Stimulated activated naive B cell treated with anti-CD40 and anti-IgM and Interleukin-4, amounts not matched to agents 10 μg/mL and 1 μg/mL and 100 μg/mL, for 72 hours (primary cell): ENCODE results near the gene CACNA2D2.

Source experiments
- ATAC-seq, 2 donors: fragments of 150-1000 bp; cut with Tn5 transposase; replicated peaks; 2 replicates each; pipeline ENCODE4 v1.10.0; 2021; ENCODE audit warnings: moderate library complexity in 1 of 2
- DNase-seq: peaks from one replicate; pipeline ENCODE4 v3.0.0; 2021
- H3K27ac Mint-ChIP-seq: one replicate; pipeline ENCODE4 v1.8.0; 2022; ENCODE audit warnings: mild to moderate bottlenecking, mixed read lengths
- H3K27me3 Mint-ChIP-seq, 2 donors: one replicate each; pipeline ENCODE4 v1.8.0; 2022; ENCODE audit warnings: mixed read lengths in 2 of 2
- H3K36me3 Mint-ChIP-seq, 2 donors: one replicate each; pipeline ENCODE4 v1.8.0; 2022; ENCODE audit warnings: mixed read lengths in 2 of 2, mild to moderate bottlenecking in 1 of 2
- H3K4me1 Mint-ChIP-seq, 2 donors: one replicate each; pipeline ENCODE4 v1.8.0; 2022; ENCODE audit warnings: mixed read lengths in 2 of 2, mild to moderate bottlenecking in 1 of 2
- H3K4me3 Mint-ChIP-seq, 2 donors: one replicate each; pipeline ENCODE4 v1.8.0; 2022; ENCODE audit warnings: mild to moderate bottlenecking in 2 of 2, mixed read lengths in 2 of 2, moderate library complexity in 1 of 2
- H3K9me3 Mint-ChIP-seq, 2 donors: one replicate each; pipeline ENCODE4 v1.8.0; 2022; ENCODE audit warnings: mixed read lengths in 2 of 2, mild to moderate bottlenecking in 1 of 2

CACNA2D2 gene

GRCh38 chr3:50324351-50325112 is 178.9 kb downstream of the CACNA2D2 start:
- peak; percentile 60 for DNase-seq
- no peaks in the 10 kb centered on the region for H3K27me3 Mint-ChIP-seq
- H3K36me3 Mint-ChIP-seq: peaks cover 16 to 35% of the 10 kb centered on the region in 2 donors
- H3K27ac Mint-ChIP-seq: no peak overlapping the region
- no peaks in the 10 kb centered on the region for H3K9me3 Mint-ChIP-seq
- H3K4me3 Mint-ChIP-seq: no peak overlapping the region
- ATAC-seq: peak; percentile 35 to 38
- peaks cover 27 to 89% of the 10 kb centered on the region in 2 donors for H3K4me1 Mint-ChIP-seq

- H3K27me3 Mint-ChIP-seq: no peaks in the 10 kb centered on the region
- no peak overlapping the region for H3K4me3 Mint-ChIP-seq
- no peaks in the 10 kb centered on the region for H3K9me3 Mint-ChIP-seq
- peak overlapping the region; percentile 65 for H3K27ac Mint-ChIP-seq
- DNase-seq: no peak
- H3K4me1 Mint-ChIP-seq: peaks cover 34 to 90% of the 10 kb centered on the region in 2 donors
- no peak for ATAC-seq
- peaks cover 17 to 42% of the 10 kb centered on the region in 2 donors for H3K36me3 Mint-ChIP-seq
These were observed 179.7 kb downstream of the CACNA2D2 start for GRCh38 chr3:50323614-50324199.

GRCh38 chr3:50323092-50323600 is 180.3 kb downstream of the CACNA2D2 start:
- H3K9me3 Mint-ChIP-seq: no peaks in the 10 kb centered on the region
- peaks cover 17 to 42% of the 10 kb centered on the region in 2 donors for H3K36me3 Mint-ChIP-seq
- ATAC-seq (no peak), DNase-seq (no peak)
- peaks cover 37 to 90% of the 10 kb centered on the region in 2 donors for H3K4me1 Mint-ChIP-seq
- H3K27ac Mint-ChIP-seq: peak overlapping the region; percentile 65
- peak overlapping the region in 1 of 2 donors; percentile 39 for H3K4me3 Mint-ChIP-seq
- no peaks in the 10 kb centered on the region for H3K27me3 Mint-ChIP-seq

GRCh38 chr3:50322386-50323091 is 180.9 kb downstream of the CACNA2D2 start, which contains the start of gene HYAL2:
TSS of gene HYAL2 (minus strand) at chr3:50322745. CDS start at chr3:50320489, 2,256 bp downstream.
- Mint-ChIP-seq H3K4me3 (peak within 1 kb of the TSS; percentile 84 to 90), H3K27me3 (no peaks in the 10 kb centered on the region), H3K36me3 (peaks cover 20 to 42% of the 10 kb centered on the region in 2 donors), H3K9me3 (no peaks in the 10 kb centered on the region), H3K27ac (peak within 1 kb of the TSS; percentile 99), H3K4me1 (peaks cover 37 to 89% of the 10 kb centered on the region in 2 donors)
- DNase-seq: no peak
- ATAC-seq: no peak

- H3K27ac Mint-ChIP-seq: no peak overlapping the region
These were observed 181.4 kb downstream of the CACNA2D2 start for GRCh38 chr3:50322115-50322385.

GRCh38 chr3:50321336-50322114 is 181.9 kb downstream of the CACNA2D2 start:
- peaks cover 25 to 45% of the 10 kb centered on the region in 2 donors for H3K36me3 Mint-ChIP-seq
- H3K27ac Mint-ChIP-seq: peak overlapping the region; percentile 99
- peak overlapping the region; percentile 84 to 90 for H3K4me3 Mint-ChIP-seq
- DNase-seq: peak; percentile 82
- H3K27me3 Mint-ChIP-seq: no peaks in the 10 kb centered on the region
- H3K4me1 Mint-ChIP-seq: peaks cover 40 to 83% of the 10 kb centered on the region in 2 donors
- ATAC-seq: peak; percentile 83 to 89
- no peaks in the 10 kb centered on the region for H3K9me3 Mint-ChIP-seq

More at GRCh38 chr3:50322115-50322385, 181.4 kb downstream of the CACNA2D2 start:
- Mint-ChIP-seq H3K9me3 (no peaks in the 10 kb centered on the region), H3K4me1 (peaks cover 39 to 84% of the 10 kb centered on the region in 2 donors), H3K36me3 (peaks cover 20 to 42% of the 10 kb centered on the region in 2 donors), H3K4me3 (peak overlapping the region; percentile 84 to 90), H3K27me3 (no peaks in the 10 kb centered on the region)
- ATAC-seq: no peak
- no peak for DNase-seq

- DNase-seq: no peak
- H3K4me3 Mint-ChIP-seq: peak overlapping the region; percentile 86 to 90
- peak; percentile 66 to 72 for ATAC-seq
- H3K27me3 Mint-ChIP-seq: no peaks in the 10 kb centered on the region
- H3K9me3 Mint-ChIP-seq: no peaks in the 10 kb centered on the region
- peak overlapping the region; percentile 87 for H3K27ac Mint-ChIP-seq
- peaks cover 26 to 46% of the 10 kb centered on the region in 2 donors for H3K36me3 Mint-ChIP-seq
- H3K4me1 Mint-ChIP-seq: peaks cover 44 to 82% of the 10 kb centered on the region in 2 donors
These were observed 182.5 kb downstream of the CACNA2D2 start for GRCh38 chr3:50320853-50321335.

- H3K4me1 Mint-ChIP-seq: peaks cover 44 to 77% of the 10 kb centered on the region in 2 donors
- H3K4me3 Mint-ChIP-seq: peak overlapping the region; percentile 86 to 90
- peak overlapping the region; percentile 62 for H3K27ac Mint-ChIP-seq
These were observed 183.4 kb downstream of the CACNA2D2 start for GRCh38 chr3:50319894-50320625.

GRCh38 chr3:50319181-50319893 is 184.1 kb downstream of the CACNA2D2 start:
- peak overlapping the region in 1 of 2 donors; percentile 27 for H3K4me3 Mint-ChIP-seq
- no peak overlapping the region for H3K27ac Mint-ChIP-seq
- DNase-seq (no peak), ATAC-seq (no peak)
- no peaks in the 10 kb centered on the region for H3K9me3 Mint-ChIP-seq
- peaks cover 43 to 71% of the 10 kb centered on the region in 2 donors for H3K4me1 Mint-ChIP-seq
- no peaks in the 10 kb centered on the region for H3K27me3 Mint-ChIP-seq
- peaks cover 21 to 41% of the 10 kb centered on the region in 2 donors for H3K36me3 Mint-ChIP-seq

More at GRCh38 chr3:50319894-50320625, 183.4 kb downstream of the CACNA2D2 start:
- H3K9me3 Mint-ChIP-seq: no peaks in the 10 kb centered on the region
- no peaks in the 10 kb centered on the region for H3K27me3 Mint-ChIP-seq
- H3K36me3 Mint-ChIP-seq: peaks cover 24 to 45% of the 10 kb centered on the region in 2 donors
- DNase-seq (no peak), ATAC-seq (no peak)

- no peak for ATAC-seq
- Mint-ChIP-seq H3K27me3 (no peaks in the 10 kb centered on the region), H3K9me3 (no peaks in the 10 kb centered on the region), H3K4me3 (no peak overlapping the region), H3K27ac (no peak overlapping the region), H3K4me1 (peaks cover 41 to 64% of the 10 kb centered on the region in 2 donors), H3K36me3 (peaks cover 21 to 36% of the 10 kb centered on the region in 2 donors)
- DNase-seq: no peak
These were observed 184.8 kb downstream of the CACNA2D2 start for GRCh38 chr3:50318615-50319014.

GRCh38 chr3:50318163-50318562 is 185.3 kb downstream of the CACNA2D2 start:
- DNase-seq (no peak), ATAC-seq (no peak)
- peaks cover 21 to 33% of the 10 kb centered on the region in 2 donors for H3K36me3 Mint-ChIP-seq
- H3K27me3 Mint-ChIP-seq: no peaks in the 10 kb centered on the region
- no peak overlapping the region for H3K27ac Mint-ChIP-seq
- no peak overlapping the region for H3K4me3 Mint-ChIP-seq
- no peaks in the 10 kb centered on the region for H3K9me3 Mint-ChIP-seq
- H3K4me1 Mint-ChIP-seq: peaks cover 36 to 60% of the 10 kb centered on the region in 2 donors

- no peaks in the 10 kb centered on the region for H3K27me3 Mint-ChIP-seq
- no peak overlapping the region for H3K27ac Mint-ChIP-seq
- no peaks in the 10 kb centered on the region for H3K9me3 Mint-ChIP-seq
- no peak overlapping the region for H3K4me3 Mint-ChIP-seq
- H3K4me1 Mint-ChIP-seq: peaks cover 34 to 51% of the 10 kb centered on the region in 2 donors
- no peak for ATAC-seq
- no peak for DNase-seq
- H3K36me3 Mint-ChIP-seq: peaks cover 21 to 30% of the 10 kb centered on the region in 2 donors
These were observed 186.1 kb downstream of the CACNA2D2 start for GRCh38 chr3:50317300-50317699.
